ENCODE measurements around the gene GNG12. TPM values are rescaled to one million over a fixed set of nuclear protein-coding genes. Genes with fewer than 3 reads are reported as not detected.

The GNG12 gene
- polyA plus RNA-seq, 1 donor (not counting 4 experiments of a cell fraction or from before 2014, with no cell fraction given), result 208 TPM

DNA sequence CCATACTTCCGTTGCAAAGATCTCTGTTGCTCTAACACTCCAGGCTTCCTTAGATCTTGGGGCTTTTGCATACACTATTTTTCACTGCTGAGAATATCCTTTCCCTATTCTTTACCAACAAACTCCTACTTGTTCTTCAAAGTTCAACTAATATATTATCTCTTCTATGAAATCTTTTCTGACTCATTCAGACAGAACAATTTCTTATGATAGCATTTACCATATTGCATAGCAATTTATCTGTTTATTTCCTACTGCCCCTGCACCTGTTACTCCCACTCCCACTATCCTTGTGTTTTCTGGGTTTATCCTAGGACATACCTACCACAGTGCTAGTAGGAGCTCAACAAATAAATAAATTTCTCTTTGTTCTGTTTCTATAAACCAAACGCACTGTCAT, 137.3 kb downstream of the GNG12 start:
- dilution Hi-C loops (cut with MboI; ENCODE audit: extremely low pct_ligation_motif_present, low sequenced_read_pairs), result loop anchor here (25.0 kb wide), 1 partner anchor 159 kb away; no protein-coding TSS in a partner anchor
- peaks cover 1% of the 10 kb centered on the region for H3K4me1 ChIP-seq (ENCODE audit: control insufficient read depth, extremely low read depth, insufficient read depth, low read length)
- FAIRE-seq (no peak), DNase-seq (ENCODE audit: low read depth, low spot score) (no peak)
- H3K27ac ChIP-seq (ENCODE audit: control insufficient read depth, insufficient read depth, low read length), result no peak overlapping the region
- H3K9me3 ChIP-seq (ENCODE audit: control insufficient read depth, low read depth, low read length), result no peaks in the 10 kb centered on the region
- H4K20me1 ChIP-seq (ENCODE audit: control insufficient read depth, extremely low read depth, insufficient read depth, low read length), result no peaks in the 10 kb centered on the region
- H3K27me3 ChIP-seq (ENCODE audit: control insufficient read depth, extremely low read depth, insufficient read depth, low read length), result no peaks in the 10 kb centered on the region
- no peak overlapping the region for H3K9ac ChIP-seq (ENCODE audit: control insufficient read depth, extremely low read depth, insufficient read depth, low read length)
- no peaks in the 10 kb centered on the region for H3K9me1 ChIP-seq (ENCODE audit: control insufficient read depth, extremely low read depth, insufficient read depth, low read length)
- peaks cover 2 to 4% of the 10 kb centered on the region in 2 experiments for H3K36me3 ChIP-seq (ENCODE audit: control insufficient read depth in 2 of 2, extremely low read depth in 1 of 2, insufficient read depth in 2 of 2, low read length in 2 of 2)
- no peak overlapping the region for H3K4me2 ChIP-seq (ENCODE audit: control insufficient read depth, extremely low read depth, insufficient read depth, low read depth, low read length)
- no peak overlapping the region for H3K4me3 ChIP-seq (ENCODE audit: control insufficient read depth in 2 of 3, extremely low read depth in 1 of 3, insufficient read depth in 2 of 3, low read depth in 1 of 3, low read length in 3 of 3)
- TF ChIP-seq EZH2 (IDR thresholded peaks at IDR 0.05; ENCODE audit: low read length), result no peak
- TF ChIP-seq CTCF (optimal IDR thresholded peaks at IDR 0.05 in 1 of 3, IDR thresholded peaks at IDR 0.05 in 1 of 3, conservative IDR thresholded peaks at IDR 0.05 in 1 of 3; ENCODE audit: extremely low read depth in 1 of 3, insufficient read depth in 2 of 3, low read length in 3 of 3), result no peak
- no peak overlapping the region for H2AFZ ChIP-seq (ENCODE audit: control insufficient read depth, low read length)
- H3K79me2 ChIP-seq (ENCODE audit: control insufficient read depth, insufficient read depth, low read length), result no peaks in the 10 kb centered on the region

DNA sequence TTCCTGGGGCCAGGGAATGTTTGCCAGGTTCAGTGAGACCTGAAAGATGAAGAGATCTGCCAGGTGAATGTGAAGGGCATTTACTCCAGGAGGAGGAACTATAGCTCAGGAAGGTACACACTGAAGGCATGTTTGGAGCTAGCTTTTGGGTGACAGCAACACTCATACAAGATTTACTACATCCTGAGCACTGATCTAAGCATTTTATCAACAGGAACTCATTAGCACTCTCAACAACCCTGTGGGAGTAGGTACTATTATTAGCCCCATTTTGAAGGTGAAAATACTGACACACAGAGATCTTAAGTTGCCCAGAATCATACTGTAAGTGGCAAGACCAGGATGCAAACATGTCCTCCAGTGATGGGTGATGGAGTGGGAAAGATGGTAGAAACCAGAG, 141.6 kb downstream of the GNG12 start:
- Histone ChIP-seq H3K27ac (ENCODE audit: control insufficient read depth, insufficient read depth, low read length) (no peak overlapping the region), H3K79me2 (ENCODE audit: control insufficient read depth, insufficient read depth, low read length) (peaks cover 9% of the 10 kb centered on the region), H3K27me3 (ENCODE audit: control insufficient read depth, extremely low read depth, insufficient read depth, low read length) (no peaks in the 10 kb centered on the region), H2AFZ (ENCODE audit: control insufficient read depth, low read length) (no peak overlapping the region), H3K9ac (ENCODE audit: control insufficient read depth, extremely low read depth, insufficient read depth, low read length) (no peak overlapping the region), H3K4me1 (ENCODE audit: control insufficient read depth, extremely low read depth, insufficient read depth, low read length) (peaks cover 10% of the 10 kb centered on the region), H3K4me2 (ENCODE audit: control insufficient read depth, extremely low read depth, insufficient read depth, low read depth, low read length) (no peak overlapping the region), H3K36me3 (ENCODE audit: control insufficient read depth in 2 of 2, extremely low read depth in 1 of 2, insufficient read depth in 2 of 2, low read length in 2 of 2) (peaks cover 6 to 19% of the 10 kb centered on the region in 2 experiments), H3K9me1 (ENCODE audit: control insufficient read depth, extremely low read depth, insufficient read depth, low read length) (no peaks in the 10 kb centered on the region), H4K20me1 (ENCODE audit: control insufficient read depth, extremely low read depth, insufficient read depth, low read length) (peaks cover 12% of the 10 kb centered on the region), H3K4me3 (ENCODE audit: control insufficient read depth in 2 of 3, extremely low read depth in 1 of 3, insufficient read depth in 2 of 3, low read depth in 1 of 3, low read length in 3 of 3) (no peak overlapping the region), H3K9me3 (ENCODE audit: control insufficient read depth, low read depth, low read length) (no peaks in the 10 kb centered on the region)
- FAIRE-seq, result peak; percentile 36
- no peak for DNase-seq (ENCODE audit: low read depth, low spot score)
- TF ChIP-seq CTCF (optimal IDR thresholded peaks at IDR 0.05 in 1 of 3, IDR thresholded peaks at IDR 0.05 in 1 of 3, conservative IDR thresholded peaks at IDR 0.05 in 1 of 3; ENCODE audit: extremely low read depth in 1 of 3, insufficient read depth in 2 of 3, low read length in 3 of 3) (no peak), EZH2 (IDR thresholded peaks at IDR 0.05; ENCODE audit: low read length) (no peak)
- dilution Hi-C loops (cut with MboI; ENCODE audit: extremely low pct_ligation_motif_present, low sequenced_read_pairs), result loop anchor here (25.0 kb wide), 1 partner anchor 154 kb away; no protein-coding TSS in a partner anchor

All from keratinocyte (primary cell).